GM12878 (cell line): ENCODE measurements around the gene NAP1L4. TPM values are rescaled to one million over a fixed set of nuclear protein-coding genes. Genes with fewer than 3 reads are reported as not detected.

Source experiments
- ATAC-seq: fragments of 200-7000 bp; cut with Tn5 transposase; 3 replicates; pipeline ENCODE4 v1.9.1; 2020; ENCODE audit warnings: mild to moderate bottlenecking, moderate library complexity
- BruUV-seq: library from RNA; stranded (reverse); fragments of 400-500 nt; replicated peaks from 2 replicates; lab custom pipeline; 2021; lab: Mats Ljungman, UMichigan
- CTCF ChIA-PET: fragments of 300-600 bp; sonication (Branson Sonifier 250); formaldehyde crosslinking; extraction: SDS; loops from one replicate; lab custom pipeline; 2021; ENCODE audit warnings: inconsistent platforms; lab: Yijun Ruan, JAX
- POLR2A ChIA-PET: fragments of 350-600 bp; formaldehyde crosslinking; extraction: SDS; loops from one replicate; lab custom pipeline; 2021; ENCODE audit warnings: inconsistent platforms; lab: Charles Lee
- RAD21 ChIA-PET: fragments of 300-600 bp; sonication (Branson Sonifier 250); formaldehyde crosslinking; loops from one replicate; lab custom pipeline; 2023; ENCODE audit warnings: antibody characterized with exemption; ENCODE audit not compliant: unreplicated experiment; lab: Charles Lee
- SMC1A ChIA-PET: fragments of 300-600 bp; sonication (Branson Sonifier 250); formaldehyde crosslinking; loops from one replicate; lab custom pipeline; 2023; ENCODE audit not compliant: unreplicated experiment, uncharacterized antibody; lab: Charles Lee
- DNase-seq: peaks from one replicate; pipeline ENCODE4 v3.0.0-alpha.2; 2011; ENCODE audit warnings: low read depth, low spot score
- FAIRE-seq: peaks from 3 replicates; lab custom pipeline; 2011; peaks lifted over from hg19 to GRCh38; lab: Jason Lieb, UNC
- H2AFZ ChIP-seq: 2 replicates; pipeline ENCODE4 v1.6.0; 2011; ENCODE audit warnings: low read depth, low read length, control low read depth; ENCODE audit not compliant: control insufficient read depth
- H3K27ac ChIP-seq: 2 replicates; pipeline ENCODE4 v1.5.1; 2011; ENCODE audit warnings: control low read depth; ENCODE audit not compliant: control insufficient read depth, insufficient read depth
- H3K27me3 ChIP-seq, 2 experiments: replicated peaks in 1 of 2; 2 replicates each; pipeline versions ENCODE4 v1.6.0 to v1.6.1; 2011; ENCODE audit warnings: low read length in 1 of 2; ENCODE audit not compliant: control insufficient read depth in 2 of 2, insufficient read depth in 2 of 2
- H3K36me3 ChIP-seq, 2 experiments: 2 replicates each; pipeline ENCODE4 v1.5.1; 2011; ENCODE audit warnings: low read length in 1 of 2; ENCODE audit not compliant: control insufficient read depth in 2 of 2, insufficient read depth in 2 of 2
- H3K4me1 ChIP-seq: 2 replicates; pipeline ENCODE4 v1.6.1; 2011; ENCODE audit warnings: mild to moderate bottlenecking, low read length, moderate library complexity, mixed read lengths; ENCODE audit not compliant: control insufficient read depth, insufficient read depth
- H3K4me2 ChIP-seq: 2 replicates; pipeline ENCODE4 v1.6.0; 2011; ENCODE audit warnings: control low read depth; ENCODE audit not compliant: control insufficient read depth, insufficient read depth
- H3K4me3 ChIP-seq: fragments of 200-600 bp; sonication (generic); 2 replicates; pipeline ENCODE4 v1.5.1; 2016
- H3K79me2 ChIP-seq: 2 replicates; pipeline ENCODE4 v1.6.0; 2011; ENCODE audit warnings: low read length; ENCODE audit not compliant: control insufficient read depth, insufficient read depth
- H3K9ac ChIP-seq: 2 replicates; pipeline ENCODE4 v1.8.0; 2011; ENCODE audit warnings: low read length, control low read depth, mixed read lengths; ENCODE audit not compliant: control insufficient read depth, insufficient read depth
- H3K9me3 ChIP-seq: replicated peaks from 3 replicates; pipeline ENCODE4 v1.5.1; 2011; ENCODE audit warnings: mild to moderate bottlenecking, low read length; ENCODE audit not compliant: control insufficient read depth, insufficient read depth
- H4K20me1 ChIP-seq: 2 replicates; pipeline ENCODE4 v1.6.0; 2011; ENCODE audit not compliant: control insufficient read depth, insufficient read depth
- BHLHE40 ChIP-seq, 2 experiments: fragments of 450-650 bp in 1 of 2; IDR thresholded peaks; 2 replicates each; pipeline ENCODE4 v1.6.1; 2011 to 2017; ENCODE audit warnings: low read depth in 2 of 2, borderline replicate concordance in 1 of 2, improper control_type of control experiment in 1 of 2, low read length in 1 of 2, mild to moderate bottlenecking in 1 of 2
- CBX3 ChIP-seq: fragments of 200-600 bp; sonication (generic); IDR thresholded peaks from 2 replicates; pipeline ENCODE4 v1.6.1; 2016; ENCODE audit warnings: low read depth, borderline replicate concordance
- HDGF ChIP-seq: fragments of 450-650 bp; IDR thresholded peaks from 2 replicates; pipeline ENCODE4 v1.6.1; 2016; ENCODE audit warnings: antibody characterized with exemption
- IKZF2 ChIP-seq, 2 experiments: fragments of 450-650 bp; IDR thresholded peaks; 2 replicates each; pipeline ENCODE4 v1.6.1; 2017; ENCODE audit warnings: mild to moderate bottlenecking in 2 of 2, moderate library complexity in 2 of 2
- KDM1A ChIP-seq: fragments of 200-600 bp; sonication (generic); IDR thresholded peaks from 2 replicates; pipeline ENCODE4 v1.6.1; 2016; ENCODE audit warnings: borderline replicate concordance
- MYB ChIP-seq: fragments of 150-350 bp; IDR thresholded peaks from 2 replicates; pipeline ENCODE4 v1.6.1; 2014; ENCODE audit warnings: mild to moderate bottlenecking, low read depth, low read length, borderline replicate concordance
- PAX5 ChIP-seq: IDR thresholded peaks from 2 replicates; pipeline ENCODE4 v1.6.1; 2011; ENCODE audit warnings: low read depth, low read length, borderline replicate concordance
- PBX3 ChIP-seq: IDR thresholded peaks from 2 replicates; pipeline ENCODE4 v1.6.1; 2011; ENCODE audit warnings: mild to moderate bottlenecking, low read depth, low read length, moderate library complexity; ENCODE audit not compliant: insufficient replicate concordance
- POLR2AphosphoS5 ChIP-seq: IDR thresholded peaks from 2 replicates; pipeline ENCODE4 v1.6.1; 2011; ENCODE audit warnings: mild to moderate bottlenecking, low read length, inconsistent platforms
- SPI1 ChIP-seq: IDR thresholded peaks from 2 replicates; pipeline ENCODE4 v1.6.1; 2011; ENCODE audit warnings: low read depth, mild to moderate bottlenecking, low read length, moderate library complexity, borderline replicate concordance; ENCODE audit not compliant: insufficient read depth
- SRF ChIP-seq, 2 experiments: IDR thresholded peaks; 2 replicates each; pipeline ENCODE4 v1.6.1; 2011; ENCODE audit warnings: low read depth in 2 of 2, low read length in 2 of 2, mild to moderate bottlenecking in 1 of 2, moderate library complexity in 1 of 2
- TAF1 ChIP-seq: IDR thresholded peaks from 2 replicates; pipeline ENCODE4 v1.6.1; 2011; ENCODE audit warnings: mild to moderate bottlenecking, low read depth, low read length, borderline replicate concordance
- USF1 ChIP-seq: IDR thresholded peaks from 2 replicates; pipeline ENCODE4 v1.6.1; 2011; ENCODE audit warnings: borderline replicate concordance, low read depth, mild to moderate bottlenecking, moderate library complexity, mixed read lengths, low read length; ENCODE audit not compliant: insufficient read depth; ENCODE audit errors: extremely low read length
- ZNF24 ChIP-seq: fragments of 450-650 bp; IDR thresholded peaks from 2 replicates; pipeline ENCODE4 v1.6.1; 2017; ENCODE audit warnings: antibody characterized with exemption, mild to moderate bottlenecking
- ZNF384 ChIP-seq: IDR thresholded peaks from 2 replicates; pipeline ENCODE4 v1.6.1; 2012; ENCODE audit warnings: low read depth, mild to moderate bottlenecking, low read length, improper control_type of control experiment, borderline replicate concordance
- ZNF687 ChIP-seq: fragments of 450-650 bp; IDR thresholded peaks from 2 replicates; pipeline ENCODE4 v1.6.1; 2017; ENCODE audit warnings: mild to moderate bottlenecking, moderate library complexity
- WGBS: methylation state at CpG from one replicate; pipeline ENCODE4 v1.1.6; 2016; ENCODE audit warnings: low lambda C conversion rate; ENCODE audit not compliant: insufficient replicate concordance, insufficient coverage; ENCODE audit errors: missing lambda C conversion rate; 5-methylcytosine and 5-hydroxymethylcytosine counted together
- in situ Hi-C: fragments of 300-500 bp; cut with MboI; formaldehyde crosslinking; loops from 9 replicates; pipeline ENCODE4 v1.14.3; 2018; ENCODE audit warnings: mixed read lengths
- intact Hi-C: fragments of 100-400 bp; cut with micrococcal nuclease; formaldehyde crosslinking; loops from one replicate; pipeline ENCODE4 v1.14.2; 2022; ENCODE audit not compliant: unreplicated experiment
- polyA plus RNA-seq, 11 experiments: library from polyadenylated mRNA; depleted of rRNA in 4 of 11; unstranded in 6 of 11; stranded (reverse) in 5 of 11; fragments of >200 nt; fragmentation: Nextera tagmentation in 4 of 11; fragmentation: Illumina TruSeq in 1 of 11; extraction: Ambion mirVana in 4 of 11; extraction: Trizol in 1 of 11; gene quantifications; 1 replicate in 1 of 11; 2 replicates in 10 of 11; pipeline versions ENCODE4 v1.2.1 to v1.2.3, GENCODE V29; 2011 to 2016; ENCODE audit warnings: inconsistent platforms in 2 of 11, missing spikeins in 2 of 11, low read depth in 1 of 11
- total RNA-seq, 4 experiments: library from RNA; depleted of rRNA in 3 of 4; stranded (reverse); fragments of >200 nt in 3 of 4; fragmentation: Illumina TruSeq in 1 of 4; extraction: Trizol in 1 of 4; gene quantifications; 2 replicates each; pipeline versions ENCODE4 v1.2.1 to v1.2.3, GENCODE V29; 2013 to 2021

The NAP1L4 gene
- total and polyA plus RNA-seq, 10 of the 15 experiments (the other 5 are each of a cell fraction or from before 2014, with no cell fraction given), result 24.8 to 198 (median 114) TPM

- ChIA-PET RAD21 (interaction anchor here (0.7 to 3.5 kb wide), 9 partner anchors 9 to 620 kb away, joined by 3 to 23 read pairs (median 3); no protein-coding TSS in a partner anchor), SMC1A (interaction anchor here (0.9 to 4.8 kb wide), 6 partner anchors 8 to 130 kb away, joined by 3 to 26 read pairs (median 4); no protein-coding TSS in a partner anchor), CTCF (interaction anchor here (0.6 to 4.3 kb wide), 10 partner anchors 9 to 93 kb away, joined by 3 to 43 read pairs (median 8); partner anchors contain the start of gene PHLDA2), POLR2A (interaction anchor here (0.6 to 1.6 kb wide), 6 partner anchors 30 to 635 kb away, joined by 3 to 4 read pairs (median 3); partner anchors contain the start of gene NAP1L4)
- intact Hi-C loops (no loop called here), in situ Hi-C loops (no loop called here)
- DNase-seq (peak; percentile 38), ATAC-seq (peak; percentile 90), FAIRE-seq (peak; percentile 81)
- Histone ChIP-seq H3K27ac (peak overlapping the region; percentile 75), H2AFZ (peak overlapping the region; percentile 67), H4K20me1 (no peaks in the 10 kb centered on the region), H3K4me2 (peak overlapping the region; percentile 78), H3K36me3 (peaks cover 14 to 25% of the 10 kb centered on the region in 2 experiments), H3K4me1 (peaks cover 17% of the 10 kb centered on the region), H3K27me3 (no peaks in the 10 kb centered on the region), H3K79me2 (no peaks in the 10 kb centered on the region), H3K4me3 (no peak overlapping the region), H3K9ac (peak overlapping the region; percentile 20; the same call in 1 of the 2 replicates), H3K9me3 (no peaks in the 10 kb centered on the region)
- WGBS, result 31% methylated on average over 14 of the region's 14 CpGs
- BruUV-seq, result no TSS peak
- peak; percentile 57; the same call in 1 of the 2 replicates for TF ChIP-seq SPI1
- TF ChIP-seq POLR2AphosphoS5, result no peak
- TF ChIP-seq PAX5, result no peak
- TF ChIP-seq BHLHE40 (IDR thresholded peaks at IDR 0.05; ENCODE audit: borderline replicate concordance in 1 of 2, low read depth in 2 of 2, low read length in 1 of 2), result peak; percentile 35 to 38; a peak in 1 of 4 replicates
- TF ChIP-seq KDM1A, result no peak
- TF ChIP-seq CBX3, result no peak
- TF ChIP-seq TAF1, result no peak
- no peak for TF ChIP-seq MYB
- 0 out of 2 replicates have a peak, but pooled peaks have one; percentile 37 for TF ChIP-seq HDGF
- no peak for TF ChIP-seq PBX3
- 0 out of 4 replicates have a peak, but pooled peaks of 1 of the 2 experiments have one; percentile 3 for TF ChIP-seq SRF (IDR thresholded peaks at IDR 0.05; ENCODE audit: low read depth in 2 of 2, low read length in 2 of 2)
- no peak for TF ChIP-seq USF1
- peak in 1 of 2 experiments; percentile 54; a peak in 2 of 4 replicates for TF ChIP-seq IKZF2 (IDR thresholded peaks at IDR 0.05)
- TF ChIP-seq ZNF687, result 0 out of 2 replicates have a peak, but pooled peaks have one; percentile 51
- no peak for TF ChIP-seq ZNF24
- no peak for TF ChIP-seq ZNF384
These were observed 30.3 kb upstream of the NAP1L4 start for GRCh38 chr11:3022300-3022967.
